ENCODE results near the gene TOR1AIP2. TPM values are rescaled to one million over a fixed set of nuclear protein-coding genes. Genes with fewer than 3 reads are reported as not detected.

Gene TOR1AIP2
- total and polyA plus RNA-seq, 10 of the 15 experiments (the other 5 are each of a cell fraction or from before 2014, with no cell fraction given): 5.3 to 38.9 (median 15.4) TPM

- peak; percentile 99 for TF ChIP-seq ZBTB40 (IDR thresholded peaks at IDR 0.05; ENCODE audit: borderline replicate concordance)
- TF ChIP-seq ZNF384 (IDR thresholded peaks at IDR 0.05; ENCODE audit: borderline replicate concordance, low read depth, low read length): peak; percentile 38; the same call in 1 of the 2 replicates
- peak; percentile 97 for TF ChIP-seq PML (IDR thresholded peaks at IDR 0.05; ENCODE audit: low read length)
- TF ChIP-seq SIX5 (IDR thresholded peaks at IDR 0.05; ENCODE audit: low read depth, low read length, severe bottlenecking): peak; percentile 99
- peak; percentile 5 to 36 (median 29); a peak in 3 of 6 replicates for TF ChIP-seq CTCF (IDR thresholded peaks at IDR 0.05 in 2 of 3, conservative IDR thresholded peaks at IDR 0.05 in 1 of 3; ENCODE audit: control insufficient read depth in 2 of 3, extremely low read depth in 1 of 3, insufficient read depth in 1 of 3, low read depth in 3 of 3, low read length in 3 of 3)
- TF ChIP-seq MEF2B (IDR thresholded peaks at IDR 0.05; ENCODE audit: partially characterized antibody, poor library complexity, severe bottlenecking): peak; percentile 69
- 0 out of 2 replicates have a peak, but pooled peaks have one; percentile 18 for TF ChIP-seq PAX8 (IDR thresholded peaks at IDR 0.05)
- TF ChIP-seq MEF2A (IDR thresholded peaks at IDR 0.05; ENCODE audit: insufficient read depth, low read depth, low read length): peak; percentile 87
- no peak for TF ChIP-seq FOXK2 (IDR thresholded peaks at IDR 0.05)
- TF ChIP-seq CBX3 (IDR thresholded peaks at IDR 0.05; ENCODE audit: borderline replicate concordance, low read depth): no peak
- TF ChIP-seq MYB (IDR thresholded peaks at IDR 0.05; ENCODE audit: borderline replicate concordance, low read depth, low read length): peak; percentile 72; the same call in 1 of the 2 replicates
- no peak for TF ChIP-seq BRCA1 (IDR thresholded peaks at IDR 0.05; ENCODE audit: low read depth, low read length)
- TF ChIP-seq CEBPB (IDR thresholded peaks at IDR 0.05; ENCODE audit: borderline replicate concordance in 1 of 2, low read depth in 2 of 2, low read length in 2 of 2): no peak
- no peak for TF ChIP-seq YBX1 (IDR thresholded peaks at IDR 0.05)
- TF ChIP-seq HDGF (IDR thresholded peaks at IDR 0.05): peak; percentile 90
- TF ChIP-seq RELA (IDR thresholded peaks at IDR 0.05; ENCODE audit: borderline replicate concordance, partially characterized antibody): peak; percentile 97
- peak; percentile 95 for TF ChIP-seq E2F8 (IDR thresholded peaks at IDR 0.05; ENCODE audit: low read depth, partially characterized antibody)
- TF ChIP-seq ZNF24 (IDR thresholded peaks at IDR 0.05): peak; percentile 89
- TF ChIP-seq GATAD2B (conservative IDR thresholded peaks at IDR 0.05; ENCODE audit: low read depth): peak; percentile 91; the same call in 1 of the 2 replicates
- TF ChIP-seq RFX5 (IDR thresholded peaks at IDR 0.05; ENCODE audit: low read depth, low read length): no peak; the same call in 1 of the 2 replicates
- TF ChIP-seq FOXM1 (IDR thresholded peaks at IDR 0.05; ENCODE audit: low read depth, low read length): no peak; the same call in 1 of the 2 replicates
Observed at GRCh38 chr1:179882253-179883039, 4.8 kb upstream of the TOR1AIP2 start, which contains the start of gene TOR1AIP1 (continued).
